GM12878 (cell line): ENCODE measurements around the gene DGKA. TPM values are rescaled to one million over a fixed set of nuclear protein-coding genes. Genes with fewer than 3 reads are reported as not detected.
A peak's percentile ranks its signal among the peaks of the same experiment; 100 is the strongest.

ENCODE experiments used
- BRCA1 ChIP-seq: IDR thresholded peaks from 2 replicates; pipeline ENCODE4 v1.6.1; 2011; ENCODE audit warnings: low read depth, low read length, improper control_type of control experiment
- CBX3 ChIP-seq: fragments of 200-600 bp; sonication (generic); IDR thresholded peaks from 2 replicates; pipeline ENCODE4 v1.6.1; 2016; ENCODE audit warnings: low read depth, borderline replicate concordance
- CUX1 ChIP-seq: IDR thresholded peaks from 2 replicates; pipeline ENCODE4 v1.6.1; 2012; ENCODE audit warnings: improper control_type of control experiment, low read depth, low read length; ENCODE audit not compliant: insufficient replicate concordance
- ETV6 ChIP-seq, 2 experiments: fragments of 450-650 bp in 1 of 2; IDR thresholded peaks in 1 of 2; conservative IDR thresholded peaks in 1 of 2; 2 replicates each; pipeline ENCODE4 v1.6.1; 2014; ENCODE audit warnings: antibody characterized with exemption in 1 of 2, borderline replicate concordance in 1 of 2, low read depth in 1 of 2, mild to moderate bottlenecking in 1 of 2, moderate library complexity in 1 of 2
- NFXL1 ChIP-seq: fragments of 450-650 bp; IDR thresholded peaks from 2 replicates; pipeline ENCODE4 v1.6.1; 2017; ENCODE audit warnings: antibody characterized with exemption, mild to moderate bottlenecking, borderline replicate concordance
- POLR2A ChIP-seq: IDR thresholded peaks from 2 replicates; pipeline ENCODE4 v1.6.1; 2011; ENCODE audit warnings: low read depth, mild to moderate bottlenecking, low read length
- RCOR1 ChIP-seq: conservative IDR thresholded peaks from 2 replicates; pipeline ENCODE4 v1.6.1; 2012; ENCODE audit warnings: low read depth, low read length, improper control_type of control experiment
- RFX5 ChIP-seq: IDR thresholded peaks from 2 replicates; pipeline ENCODE4 v1.6.1; 2011; ENCODE audit warnings: low read depth, low read length, improper control_type of control experiment
- SMC3 ChIP-seq: IDR thresholded peaks from 2 replicates; pipeline ENCODE4 v1.6.1; 2011; ENCODE audit warnings: low read length, improper control_type of control experiment, borderline replicate concordance
- SREBF1 ChIP-seq: IDR thresholded peaks from 2 replicates; pipeline ENCODE4 v1.6.1; 2012; ENCODE audit warnings: mild to moderate bottlenecking, low read length
- TBL1XR1 ChIP-seq: IDR thresholded peaks from 2 replicates; pipeline ENCODE4 v1.6.1; 2012; ENCODE audit warnings: low read depth, low read length, improper control_type of control experiment
- polyA plus RNA-seq, 11 experiments: library from polyadenylated mRNA; depleted of rRNA in 4 of 11; unstranded in 6 of 11; stranded (reverse) in 5 of 11; fragments of >200 nt; fragmentation: Nextera tagmentation in 4 of 11; fragmentation: Illumina TruSeq in 1 of 11; extraction: Ambion mirVana in 4 of 11; extraction: Trizol in 1 of 11; gene quantifications; 1 replicate in 1 of 11; 2 replicates in 10 of 11; pipeline versions ENCODE4 v1.2.1 to v1.2.3, GENCODE V29; 2011 to 2016; ENCODE audit warnings: inconsistent platforms in 2 of 11, missing spikeins in 2 of 11, low read depth in 1 of 11
- total RNA-seq, 4 experiments: library from RNA; depleted of rRNA in 3 of 4; stranded (reverse); fragments of >200 nt in 3 of 4; fragmentation: Illumina TruSeq in 1 of 4; extraction: Trizol in 1 of 4; gene quantifications; 2 replicates each; pipeline versions ENCODE4 v1.2.1 to v1.2.3, GENCODE V29; 2013 to 2021
- TF ChIP-seq, protein P1 (sequence below): fragments of 450-650 bp; formaldehyde crosslinking; IDR thresholded peaks from 2 replicates; pipeline ENCODE4 v1.4.0; 2022; ENCODE audit warnings: mild to moderate bottlenecking, moderate library complexity
- TF ChIP-seq, protein P2 (sequence below): fragments of 450-650 bp; IDR thresholded peaks from 2 replicates; pipeline ENCODE4 v1.6.1; 2016; ENCODE audit warnings: mild to moderate bottlenecking, moderate library complexity, borderline replicate concordance
- TF ChIP-seq, protein P3 (sequence below): fragments of 450-650 bp; IDR thresholded peaks from 2 replicates; pipeline ENCODE4 v1.6.1; 2017; ENCODE audit warnings: mild to moderate bottlenecking, low read depth, inconsistent platforms; ENCODE audit not compliant: poor library complexity, severe bottlenecking

Gene DGKA
- total and polyA plus RNA-seq, 10 of the 15 experiments (the other 5 are each of a cell fraction or from before 2014, with no cell fraction given) = 14.0 to 65.5 (median 37.1) TPM

GRCh38 chr12:55966408-55967281 lies 35.7 kb downstream of the DGKA start, which contains the start of gene CDK2 (continued):
- TF ChIP-seq BRCA1 (no peak), POLR2A (peak; percentile 81), RCOR1 (no peak), RFX5 (no peak), SMC3 (no peak), CBX3 (no peak), SREBF1 (no peak), ETV6 (conservative IDR thresholded peaks at IDR 0.05 in 1 of 2, IDR thresholded peaks at IDR 0.05 in 1 of 2; ENCODE audit: borderline replicate concordance in 1 of 2, low read depth in 1 of 2) (no peak), TBL1XR1 (no peak), NFXL1 (no peak), CUX1 (no peak)
- TF ChIP-seq, protein P1, sequence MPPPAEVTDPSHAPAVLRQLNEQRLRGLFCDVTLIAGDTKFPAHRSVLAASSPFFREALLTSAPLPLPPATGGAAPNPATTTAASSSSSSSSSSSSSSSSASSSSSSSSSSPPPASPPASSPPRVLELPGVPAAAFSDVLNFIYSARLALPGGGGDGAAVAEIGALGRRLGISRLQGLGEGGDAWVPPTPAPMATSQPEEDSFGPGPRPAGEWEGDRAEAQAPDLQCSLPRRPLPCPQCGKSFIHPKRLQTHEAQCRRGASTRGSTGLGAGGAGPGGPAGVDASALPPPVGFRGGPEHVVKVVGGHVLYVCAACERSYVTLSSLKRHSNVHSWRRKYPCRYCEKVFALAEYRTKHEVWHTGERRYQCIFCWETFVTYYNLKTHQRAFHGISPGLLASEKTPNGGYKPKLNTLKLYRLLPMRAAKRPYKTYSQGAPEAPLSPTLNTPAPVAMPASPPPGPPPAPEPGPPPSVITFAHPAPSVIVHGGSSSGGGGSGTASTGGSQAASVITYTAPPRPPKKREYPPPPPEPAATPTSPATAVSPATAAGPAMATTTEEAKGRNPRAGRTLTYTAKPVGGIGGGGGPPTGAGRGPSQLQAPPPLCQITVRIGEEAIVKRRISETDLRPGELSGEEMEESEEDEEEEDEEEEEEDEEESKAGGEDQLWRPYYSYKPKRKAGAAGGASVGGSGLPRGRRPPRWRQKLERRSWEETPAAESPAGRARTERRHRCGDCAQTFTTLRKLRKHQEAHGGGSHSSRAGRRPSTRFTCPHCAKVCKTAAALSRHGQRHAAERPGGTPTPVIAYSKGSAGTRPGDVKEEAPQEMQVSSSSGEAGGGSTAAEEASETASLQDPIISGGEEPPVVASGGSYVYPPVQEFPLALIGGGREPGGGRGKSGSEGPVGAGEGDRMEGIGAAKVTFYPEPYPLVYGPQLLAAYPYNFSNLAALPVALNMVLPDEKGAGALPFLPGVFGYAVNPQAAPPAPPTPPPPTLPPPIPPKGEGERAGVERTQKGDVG (CRISPR knock-in tag) = no peak
- TF ChIP-seq, protein P2, sequence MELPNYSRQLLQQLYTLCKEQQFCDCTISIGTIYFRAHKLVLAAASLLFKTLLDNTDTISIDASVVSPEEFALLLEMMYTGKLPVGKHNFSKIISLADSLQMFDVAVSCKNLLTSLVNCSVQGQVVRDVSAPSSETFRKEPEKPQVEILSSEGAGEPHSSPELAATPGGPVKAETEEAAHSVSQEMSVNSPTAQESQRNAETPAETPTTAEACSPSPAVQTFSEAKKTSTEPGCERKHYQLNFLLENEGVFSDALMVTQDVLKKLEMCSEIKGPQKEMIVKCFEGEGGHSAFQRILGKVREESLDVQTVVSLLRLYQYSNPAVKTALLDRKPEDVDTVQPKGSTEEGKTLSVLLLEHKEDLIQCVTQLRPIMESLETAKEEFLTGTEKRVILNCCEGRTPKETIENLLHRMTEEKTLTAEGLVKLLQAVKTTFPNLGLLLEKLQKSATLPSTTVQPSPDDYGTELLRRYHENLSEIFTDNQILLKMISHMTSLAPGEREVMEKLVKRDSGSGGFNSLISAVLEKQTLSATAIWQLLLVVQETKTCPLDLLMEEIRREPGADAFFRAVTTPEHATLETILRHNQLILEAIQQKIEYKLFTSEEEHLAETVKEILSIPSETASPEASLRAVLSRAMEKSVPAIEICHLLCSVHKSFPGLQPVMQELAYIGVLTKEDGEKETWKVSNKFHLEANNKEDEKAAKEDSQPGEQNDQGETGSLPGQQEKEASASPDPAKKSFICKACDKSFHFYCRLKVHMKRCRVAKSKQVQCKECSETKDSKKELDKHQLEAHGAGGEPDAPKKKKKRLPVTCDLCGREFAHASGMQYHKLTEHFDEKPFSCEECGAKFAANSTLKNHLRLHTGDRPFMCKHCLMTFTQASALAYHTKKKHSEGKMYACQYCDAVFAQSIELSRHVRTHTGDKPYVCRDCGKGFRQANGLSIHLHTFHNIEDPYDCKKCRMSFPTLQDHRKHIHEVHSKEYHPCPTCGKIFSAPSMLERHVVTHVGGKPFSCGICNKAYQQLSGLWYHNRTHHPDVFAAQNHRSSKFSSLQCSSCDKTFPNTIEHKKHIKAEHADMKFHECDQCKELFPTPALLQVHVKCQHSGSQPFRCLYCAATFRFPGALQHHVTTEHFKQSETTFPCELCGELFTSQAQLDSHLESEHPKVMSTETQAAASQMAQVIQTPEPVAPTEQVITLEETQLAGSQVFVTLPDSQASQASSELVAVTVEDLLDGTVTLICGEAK = no peak
- TF ChIP-seq, protein P3, sequence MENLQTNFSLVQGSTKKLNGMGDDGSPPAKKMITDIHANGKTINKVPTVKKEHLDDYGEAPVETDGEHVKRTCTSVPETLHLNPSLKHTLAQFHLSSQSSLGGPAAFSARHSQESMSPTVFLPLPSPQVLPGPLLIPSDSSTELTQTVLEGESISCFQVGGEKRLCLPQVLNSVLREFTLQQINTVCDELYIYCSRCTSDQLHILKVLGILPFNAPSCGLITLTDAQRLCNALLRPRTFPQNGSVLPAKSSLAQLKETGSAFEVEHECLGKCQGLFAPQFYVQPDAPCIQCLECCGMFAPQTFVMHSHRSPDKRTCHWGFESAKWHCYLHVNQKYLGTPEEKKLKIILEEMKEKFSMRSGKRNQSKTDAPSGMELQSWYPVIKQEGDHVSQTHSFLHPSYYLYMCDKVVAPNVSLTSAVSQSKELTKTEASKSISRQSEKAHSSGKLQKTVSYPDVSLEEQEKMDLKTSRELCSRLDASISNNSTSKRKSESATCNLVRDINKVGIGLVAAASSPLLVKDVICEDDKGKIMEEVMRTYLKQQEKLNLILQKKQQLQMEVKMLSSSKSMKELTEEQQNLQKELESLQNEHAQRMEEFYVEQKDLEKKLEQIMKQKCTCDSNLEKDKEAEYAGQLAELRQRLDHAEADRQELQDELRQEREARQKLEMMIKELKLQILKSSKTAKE = no peak
